ENCODE data around the gene FXYD7. TPM values are rescaled to one million over a fixed set of nuclear protein-coding genes. Genes with fewer than 3 reads are reported as not detected.
A peak's percentile ranks its signal among the peaks of the same experiment; 100 is the strongest.

FXYD7 gene
- total and polyA plus RNA-seq, 2 of the 13 experiments (the other 11 are each of a cell fraction or from before 2014, with no cell fraction given): 0.55 TPM; not detected in 1

DNA sequence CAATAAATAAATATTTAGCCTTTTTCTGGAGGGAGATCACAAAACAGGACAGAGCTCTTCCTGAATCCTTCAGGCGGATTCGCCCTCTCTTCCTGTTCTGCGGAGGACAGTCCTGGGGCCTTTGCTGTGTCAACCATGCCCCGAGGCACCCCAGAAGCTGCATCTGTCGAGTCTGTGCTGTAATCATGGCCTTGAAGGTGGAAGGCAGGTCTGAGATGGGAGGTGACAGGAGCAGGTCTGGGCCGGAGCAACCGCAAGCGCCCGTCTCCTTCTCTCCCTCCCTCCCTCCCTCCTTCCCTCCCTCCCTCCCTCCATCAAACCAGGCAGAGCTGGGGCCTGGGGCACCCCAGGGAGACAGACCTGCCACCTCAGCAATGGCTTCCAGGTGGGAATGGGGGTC, 32.1 kb upstream of the FXYD7 start:
- no peaks in the 10 kb centered on the region for H3K9me3 ChIP-seq (ENCODE audit: low read length)
- peak overlapping the region; percentile 44 for H3K4me2 ChIP-seq (ENCODE audit: low read depth, low read length)
- WGBS (ENCODE audit: low lambda C conversion rate): 36% methylated on average over 5 of the region's 9 CpGs
- in situ Hi-C loops (cut with HindIII; ENCODE audit: extremely low pct_ligation_motif_present, low pct_unique_long_range_greater_than_20kb) (no loop called here), intact Hi-C loops (cut with micrococcal nuclease; ENCODE audit: unreplicated experiment) (no loop called here)
- 0 out of 5 replicates have a peak, but pooled peaks cover 0 to 4% of the 10 kb centered on the region in 2 experiments for H3K27me3 ChIP-seq (ENCODE audit: control insufficient read depth in 1 of 2, insufficient read depth in 2 of 2, low read length in 2 of 2)
- H3K36me3 ChIP-seq (replicated peaks in 1 of 2; ENCODE audit: control insufficient read depth in 1 of 2, insufficient read depth in 2 of 2, low read length in 2 of 2): no peaks in the 10 kb centered on the region
- no peaks in the 10 kb centered on the region for H4K20me1 ChIP-seq (ENCODE audit: insufficient read depth, low read length)
- H2AFZ ChIP-seq (ENCODE audit: low read length): peak overlapping the region; percentile 17
- peaks cover 83% of the 10 kb centered on the region for H3K4me1 ChIP-seq (ENCODE audit: insufficient read depth, low read length)
- POLR2A ChIA-PET: no interaction called here
- CTCF ChIA-PET (ENCODE audit: low intra/inter-chr PET ratio, low total read pairs): no interaction called here
- no peak overlapping the region for H3K27ac ChIP-seq (ENCODE audit: extremely low read length, insufficient read depth, low read length)
- no peaks in the 10 kb centered on the region for H3K79me2 ChIP-seq (ENCODE audit: insufficient read depth, low read length)
- ATAC-seq (no peak), FAIRE-seq (no peak), DNase-seq (ENCODE audit: low spot score) (no peak)
- BruUV-seq (replicated peaks): no TSS peak
- no peak overlapping the region for H3K9ac ChIP-seq (ENCODE audit: insufficient read depth, low read depth, low read length)
- H3K4me3 ChIP-seq (replicated peaks in 1 of 3; ENCODE audit: insufficient read depth in 1 of 3, low read depth in 2 of 3, low read length in 3 of 3): no peak overlapping the region; a peak in 2 of 6 replicates
- TF ChIP-seq NFIC (IDR thresholded peaks at IDR 0.05; ENCODE audit: low read length) (no peak), PCBP1 (IDR thresholded peaks at IDR 0.05; ENCODE audit: borderline replicate concordance, low read depth, low read length) (peak; percentile 85; the same call in 1 of the 2 replicates)

DNA sequence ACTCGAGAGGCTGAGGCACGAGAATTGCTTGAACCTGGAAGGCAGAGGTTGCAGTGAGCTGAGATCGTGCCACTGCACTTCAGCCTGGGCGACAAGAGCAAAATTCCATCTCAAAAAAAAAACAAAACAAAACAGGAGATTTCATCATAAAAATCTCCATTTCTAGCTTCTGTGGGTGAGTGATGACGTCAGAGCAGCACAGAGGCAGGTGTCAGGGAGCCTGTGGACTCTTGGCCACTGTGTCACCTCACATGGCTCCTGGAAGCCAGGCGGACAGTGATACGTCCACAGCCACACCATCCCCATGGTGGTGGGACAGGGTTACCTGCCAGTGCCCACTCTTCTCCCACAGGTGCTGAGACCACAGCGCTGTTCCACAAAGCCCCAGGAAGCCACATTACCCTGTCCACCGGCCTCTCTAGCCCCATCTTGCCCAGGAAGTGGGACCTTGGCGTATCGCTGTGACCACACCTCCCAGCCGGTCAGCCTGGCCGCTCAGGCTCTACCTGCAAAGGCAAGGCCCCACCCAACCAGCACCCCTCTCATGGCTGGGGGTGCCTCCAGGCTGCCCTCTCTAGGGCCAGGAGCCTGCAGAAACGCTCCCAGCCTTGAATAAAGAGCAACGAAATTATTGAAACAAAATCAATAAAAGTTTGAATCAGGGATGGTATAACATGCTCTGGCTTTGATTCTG, 29.9 kb upstream of the FXYD7 start:
- Histone ChIP-seq H3K79me2 (ENCODE audit: insufficient read depth, low read length) (no peaks in the 10 kb centered on the region), H4K20me1 (ENCODE audit: insufficient read depth, low read length) (no peaks in the 10 kb centered on the region), H2AFZ (ENCODE audit: low read length) (no peak overlapping the region), H3K4me2 (ENCODE audit: low read depth, low read length) (peak overlapping the region; percentile 57), H3K9me3 (ENCODE audit: low read length) (no peaks in the 10 kb centered on the region), H3K9ac (ENCODE audit: insufficient read depth, low read depth, low read length) (no peak overlapping the region), H3K4me1 (ENCODE audit: insufficient read depth, low read length) (peaks cover 84% of the 10 kb centered on the region), H3K36me3 (replicated peaks in 1 of 2; ENCODE audit: control insufficient read depth in 1 of 2, insufficient read depth in 2 of 2, low read length in 2 of 2) (no peaks in the 10 kb centered on the region), H3K27me3 (ENCODE audit: control insufficient read depth in 1 of 2, insufficient read depth in 2 of 2, low read length in 2 of 2) (0 out of 5 replicates have a peak, but pooled peaks cover 0 to 6% of the 10 kb centered on the region in 2 experiments), H3K27ac (ENCODE audit: extremely low read length, insufficient read depth, low read length) (no peak overlapping the region), H3K4me3 (replicated peaks in 1 of 3; ENCODE audit: insufficient read depth in 1 of 3, low read depth in 2 of 3, low read length in 3 of 3) (peak overlapping the region in 1 of 3 experiments; percentile 25; a peak in 1 of 6 replicates)
- no TSS peak for BruUV-seq (replicated peaks)
- no peak for FAIRE-seq
- intact Hi-C loops (cut with micrococcal nuclease; ENCODE audit: unreplicated experiment) (no loop called here), in situ Hi-C loops (cut with HindIII; ENCODE audit: extremely low pct_ligation_motif_present, low pct_unique_long_range_greater_than_20kb) (no loop called here)
- peak; percentile 17 for DNase-seq (ENCODE audit: low spot score)
- ATAC-seq: no peak
- POLR2A ChIA-PET: no interaction called here
- 45% methylated on average over 14 of the region's 15 CpGs for WGBS (ENCODE audit: low lambda C conversion rate)
- CTCF ChIA-PET (ENCODE audit: low intra/inter-chr PET ratio, low total read pairs): no interaction called here
- TF ChIP-seq ZFX (CRISPR knock-in tag; IDR thresholded peaks at IDR 0.05; ENCODE audit: low read depth): peak; percentile 26; the same call in 1 of the 2 replicates
- peak; percentile 76 for TF ChIP-seq ZBTB21 (CRISPR knock-in tag; IDR thresholded peaks at IDR 0.05)
- TF ChIP-seq, protein P1, sequence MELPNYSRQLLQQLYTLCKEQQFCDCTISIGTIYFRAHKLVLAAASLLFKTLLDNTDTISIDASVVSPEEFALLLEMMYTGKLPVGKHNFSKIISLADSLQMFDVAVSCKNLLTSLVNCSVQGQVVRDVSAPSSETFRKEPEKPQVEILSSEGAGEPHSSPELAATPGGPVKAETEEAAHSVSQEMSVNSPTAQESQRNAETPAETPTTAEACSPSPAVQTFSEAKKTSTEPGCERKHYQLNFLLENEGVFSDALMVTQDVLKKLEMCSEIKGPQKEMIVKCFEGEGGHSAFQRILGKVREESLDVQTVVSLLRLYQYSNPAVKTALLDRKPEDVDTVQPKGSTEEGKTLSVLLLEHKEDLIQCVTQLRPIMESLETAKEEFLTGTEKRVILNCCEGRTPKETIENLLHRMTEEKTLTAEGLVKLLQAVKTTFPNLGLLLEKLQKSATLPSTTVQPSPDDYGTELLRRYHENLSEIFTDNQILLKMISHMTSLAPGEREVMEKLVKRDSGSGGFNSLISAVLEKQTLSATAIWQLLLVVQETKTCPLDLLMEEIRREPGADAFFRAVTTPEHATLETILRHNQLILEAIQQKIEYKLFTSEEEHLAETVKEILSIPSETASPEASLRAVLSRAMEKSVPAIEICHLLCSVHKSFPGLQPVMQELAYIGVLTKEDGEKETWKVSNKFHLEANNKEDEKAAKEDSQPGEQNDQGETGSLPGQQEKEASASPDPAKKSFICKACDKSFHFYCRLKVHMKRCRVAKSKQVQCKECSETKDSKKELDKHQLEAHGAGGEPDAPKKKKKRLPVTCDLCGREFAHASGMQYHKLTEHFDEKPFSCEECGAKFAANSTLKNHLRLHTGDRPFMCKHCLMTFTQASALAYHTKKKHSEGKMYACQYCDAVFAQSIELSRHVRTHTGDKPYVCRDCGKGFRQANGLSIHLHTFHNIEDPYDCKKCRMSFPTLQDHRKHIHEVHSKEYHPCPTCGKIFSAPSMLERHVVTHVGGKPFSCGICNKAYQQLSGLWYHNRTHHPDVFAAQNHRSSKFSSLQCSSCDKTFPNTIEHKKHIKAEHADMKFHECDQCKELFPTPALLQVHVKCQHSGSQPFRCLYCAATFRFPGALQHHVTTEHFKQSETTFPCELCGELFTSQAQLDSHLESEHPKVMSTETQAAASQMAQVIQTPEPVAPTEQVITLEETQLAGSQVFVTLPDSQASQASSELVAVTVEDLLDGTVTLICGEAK (IDR thresholded peaks at IDR 0.05): no peak
- TF ChIP-seq, protein P1 (CRISPR knock-in tag; IDR thresholded peaks at IDR 0.05): peak; percentile 20; the same call in 1 of the 2 replicates

Data from HepG2 (cell line).